ENCODE data around the gene DPEP1.
"Not testable (repeated sequence)": the region's sequence is repeated elsewhere in the genome, so short reads cannot be mapped to it uniquely, and the experiment has no call there.

DPEP1 gene

DNA sequence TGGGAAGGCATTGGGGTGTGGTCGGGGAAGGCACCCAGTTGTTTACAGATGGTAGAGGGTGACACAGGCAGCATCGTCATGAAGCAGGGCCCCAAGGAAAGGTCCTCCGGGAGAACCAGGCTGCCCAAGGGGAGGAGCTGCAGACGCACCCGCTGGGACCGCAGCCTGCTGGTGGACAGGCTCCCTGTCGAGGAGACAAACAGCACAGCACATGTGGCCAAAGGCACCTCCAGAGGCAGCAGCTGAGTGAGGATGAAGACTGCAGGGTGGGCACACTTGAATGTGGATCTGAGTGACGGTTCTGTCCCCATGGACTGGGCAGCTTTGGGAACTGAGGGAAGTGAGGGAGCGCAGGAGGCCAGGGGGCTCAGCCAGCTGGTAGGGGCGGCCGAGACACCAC is 31.7 kb downstream of the DPEP1 start:
- FAIRE-seq (no peak), DNase-seq (ENCODE audit: low spot score) (no peak)

DNA sequence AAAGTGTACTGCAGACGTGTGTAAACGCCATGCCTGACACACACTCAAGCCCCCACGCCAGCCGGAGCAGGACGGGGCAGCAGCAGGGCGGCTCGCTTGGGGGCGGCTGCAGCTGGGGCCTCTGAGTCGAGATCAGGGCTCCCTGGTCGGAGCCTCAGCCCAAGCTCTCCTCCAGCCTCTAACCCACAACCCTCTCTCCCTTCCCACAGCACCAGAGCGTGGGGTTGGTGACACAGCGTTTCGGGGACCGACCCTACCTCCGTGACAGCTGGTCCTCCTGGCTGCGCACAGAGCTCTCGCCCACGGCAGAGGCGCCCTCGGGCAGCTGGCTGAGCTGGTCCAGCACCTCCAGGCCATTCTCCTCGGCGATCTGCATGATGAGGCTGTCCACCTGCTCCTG is 32.8 kb downstream of the DPEP1 start:
- FAIRE-seq, result no peak
- DNase-seq (ENCODE audit: low spot score), result no peak

DNA sequence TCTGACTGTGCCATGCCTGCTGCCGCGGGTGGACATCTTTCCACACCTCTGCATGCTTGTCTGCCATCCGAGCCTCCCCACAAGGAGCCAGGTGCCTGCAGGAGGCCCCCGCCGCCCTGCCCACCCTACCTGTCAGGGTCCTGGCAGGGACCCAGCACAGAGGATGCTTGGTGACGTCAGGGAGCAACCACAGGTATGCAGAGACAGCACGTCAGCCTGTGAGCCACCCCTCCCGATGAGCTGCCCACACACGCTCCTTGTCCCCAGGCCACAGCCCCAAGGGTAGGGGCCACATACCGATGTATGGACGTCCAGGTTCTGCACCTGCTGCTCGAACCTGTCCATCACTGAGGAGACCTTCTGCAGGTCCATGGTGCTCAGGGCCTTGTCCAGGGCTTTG is 33.5 kb downstream of the DPEP1 start:
- FAIRE-seq (no peak), DNase-seq (ENCODE audit: low spot score) (no peak)

DNA sequence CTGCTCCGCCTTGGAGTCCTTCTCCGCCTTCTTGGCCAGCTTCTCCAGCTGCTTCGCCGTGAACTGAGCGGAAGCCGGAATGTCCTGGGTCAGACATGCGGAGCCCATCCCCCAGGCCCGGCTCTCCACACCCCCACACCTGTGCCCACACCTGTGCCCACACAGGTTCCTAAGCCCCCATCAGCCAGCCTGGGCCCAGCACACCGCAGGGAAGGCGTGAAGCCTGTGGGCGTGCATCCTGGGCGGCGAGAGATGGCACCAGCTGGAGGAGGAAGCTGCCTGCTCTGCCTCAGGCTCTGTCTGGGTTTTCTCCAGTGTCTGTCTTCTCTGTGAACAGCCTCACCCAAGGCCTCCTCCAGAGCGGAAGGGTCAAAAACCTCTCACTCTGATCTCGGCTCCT is 38.1 kb downstream of the DPEP1 start:
- DNase-seq (ENCODE audit: low spot score) (no peak), FAIRE-seq (no peak)

DNA sequence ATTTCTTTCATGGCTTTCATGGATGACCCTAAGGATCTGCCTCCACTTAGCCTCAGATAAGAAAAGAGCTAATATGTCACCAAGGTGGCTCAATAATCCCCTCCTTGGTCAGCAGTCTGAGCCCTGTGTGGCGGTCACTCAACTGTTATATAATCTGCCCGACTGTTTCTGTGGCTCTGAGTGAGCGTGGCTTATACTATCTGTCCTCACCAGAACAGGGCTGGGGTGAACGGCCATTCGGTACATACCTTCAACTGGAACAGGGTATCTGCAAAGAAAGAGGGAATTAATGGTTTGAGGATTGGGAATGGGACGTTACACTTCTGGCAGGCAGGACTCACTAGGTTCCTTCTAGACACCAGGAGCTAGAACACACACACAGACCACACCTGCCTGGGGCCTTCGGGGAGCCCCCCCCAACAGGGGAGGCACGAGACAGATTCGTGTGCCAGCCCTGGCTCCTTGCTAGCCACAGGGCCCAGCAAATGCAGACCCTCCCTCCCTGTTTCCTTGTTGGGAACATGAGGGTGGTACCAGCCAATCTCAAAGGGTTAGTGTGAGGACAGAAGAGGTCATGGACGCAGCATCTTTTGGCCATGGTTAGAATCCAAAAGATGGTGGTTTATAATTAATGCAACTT is 40.3 kb downstream of the DPEP1 start:
- DNase-seq (ENCODE audit: low spot score), result no peak
- FAIRE-seq, result no peak

DNA sequence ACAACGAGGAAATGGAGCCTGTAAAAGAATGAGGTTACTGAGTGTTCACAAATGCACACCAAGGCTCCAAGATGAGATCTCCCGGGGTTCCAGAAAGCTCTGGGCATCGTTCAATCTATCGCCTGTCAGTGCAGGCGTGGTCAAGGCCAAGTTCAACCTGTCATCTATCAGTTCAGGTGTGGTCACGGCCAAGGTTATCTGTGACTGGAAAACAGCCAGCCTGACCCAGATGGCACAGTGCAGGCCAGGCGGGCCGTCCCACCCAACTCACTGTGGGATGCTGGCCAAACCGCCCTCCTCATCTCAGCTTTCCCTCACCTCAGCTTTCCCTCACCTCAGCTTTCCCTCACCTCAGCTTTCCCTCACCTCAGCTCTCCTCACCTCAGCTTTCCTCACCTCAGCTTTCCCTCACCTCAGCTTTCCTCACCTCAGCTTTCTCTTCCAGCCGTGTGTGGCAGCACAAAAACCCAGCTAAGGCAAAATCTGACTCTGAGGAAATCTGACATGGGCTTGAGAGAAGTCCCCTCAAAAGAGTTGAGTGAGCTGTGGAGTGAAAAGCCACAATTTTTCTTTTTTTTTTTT is 41.7 kb downstream of the DPEP1 start:
- FAIRE-seq (no peak), DNase-seq (ENCODE audit: low spot score) (no peak)

DNA sequence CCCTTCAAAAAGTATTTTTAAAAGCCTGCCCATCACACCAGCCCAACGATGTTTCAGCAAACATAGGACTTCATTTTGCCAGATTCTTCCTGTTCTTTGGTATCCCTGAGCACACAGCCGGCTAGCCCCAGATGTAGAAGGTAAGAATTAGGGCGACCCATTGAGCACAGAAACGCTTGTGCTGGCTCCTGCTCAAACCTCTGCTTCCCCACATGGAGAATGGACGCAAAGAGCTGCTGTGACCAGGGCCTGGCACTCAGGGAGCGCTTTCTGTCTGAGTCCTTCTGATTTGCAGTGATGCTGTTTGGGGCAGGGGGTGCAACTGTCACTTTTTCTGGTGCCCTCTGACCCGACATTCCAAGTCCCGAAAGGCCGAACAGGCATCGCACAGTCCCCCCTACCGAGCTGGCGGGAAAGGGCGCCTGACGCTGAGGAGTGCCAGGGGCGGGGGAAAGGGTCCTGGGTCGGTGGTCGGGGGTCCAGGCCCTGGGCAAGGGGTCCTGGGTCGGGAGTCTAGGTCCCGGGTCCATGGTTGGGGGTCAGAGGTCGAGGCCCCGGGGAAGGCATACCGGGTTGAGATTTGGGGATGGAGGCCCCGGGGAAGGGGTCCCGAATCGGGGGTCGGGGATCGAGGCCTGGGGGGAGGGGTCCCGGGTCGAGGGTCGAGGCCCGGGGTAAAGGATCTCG is 43.1 kb downstream of the DPEP1 start:
- FAIRE-seq (no peak), DNase-seq (ENCODE audit: low spot score) (no peak)

DNA sequence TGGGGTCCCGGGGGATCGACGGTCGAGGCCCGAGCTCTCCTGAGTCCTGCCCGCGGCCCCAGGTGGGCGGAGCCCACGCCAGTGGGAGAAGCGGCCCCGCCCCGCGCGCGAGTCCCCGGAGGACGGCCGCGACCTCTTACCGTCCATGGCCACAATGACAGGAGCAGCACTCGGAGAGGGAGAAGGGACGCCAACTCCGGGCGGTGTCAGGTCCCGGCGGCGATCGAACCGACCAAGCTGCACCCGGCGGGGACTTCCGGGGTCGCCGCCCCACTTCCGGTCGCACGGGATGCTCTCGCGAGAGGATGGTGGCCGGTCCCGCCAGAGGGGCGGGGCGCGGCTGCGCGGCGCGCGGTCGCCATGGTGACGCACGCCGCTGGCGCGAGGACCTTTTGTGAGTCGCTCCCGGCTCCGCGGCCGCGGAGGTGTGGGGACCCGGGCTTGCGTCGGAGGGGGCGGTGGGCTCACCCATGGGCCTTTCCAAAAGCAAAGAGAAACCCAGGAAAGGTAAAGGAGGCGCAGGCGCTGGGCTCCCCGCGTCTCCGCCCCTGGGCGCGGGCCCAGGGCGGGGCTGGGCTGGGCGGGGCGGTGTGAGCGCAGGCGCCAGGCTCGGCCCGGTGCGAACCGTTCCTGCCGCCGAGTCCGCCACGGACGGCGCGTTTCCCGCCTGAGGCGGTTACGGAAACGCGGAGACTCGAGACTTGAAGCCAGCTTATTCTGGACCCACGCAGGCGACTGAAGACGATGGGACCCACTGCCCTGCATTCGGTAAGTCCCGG is 44.2 kb downstream of the DPEP1 start, which contains the start of the genes CHMP1A and SPATA33:
TSS of gene CHMP1A (minus strand) at position 267 of the 779 bp plus-strand sequence. CDS start at position 147, 120 bp downstream.
TSS of gene SPATA33 (plus strand) at position 395 of the 779 bp plus-strand sequence. CDS start at position 471, 76 bp downstream.
- no peak for FAIRE-seq
- DNase-seq (ENCODE audit: low spot score), result peak; percentile 69

DNA sequence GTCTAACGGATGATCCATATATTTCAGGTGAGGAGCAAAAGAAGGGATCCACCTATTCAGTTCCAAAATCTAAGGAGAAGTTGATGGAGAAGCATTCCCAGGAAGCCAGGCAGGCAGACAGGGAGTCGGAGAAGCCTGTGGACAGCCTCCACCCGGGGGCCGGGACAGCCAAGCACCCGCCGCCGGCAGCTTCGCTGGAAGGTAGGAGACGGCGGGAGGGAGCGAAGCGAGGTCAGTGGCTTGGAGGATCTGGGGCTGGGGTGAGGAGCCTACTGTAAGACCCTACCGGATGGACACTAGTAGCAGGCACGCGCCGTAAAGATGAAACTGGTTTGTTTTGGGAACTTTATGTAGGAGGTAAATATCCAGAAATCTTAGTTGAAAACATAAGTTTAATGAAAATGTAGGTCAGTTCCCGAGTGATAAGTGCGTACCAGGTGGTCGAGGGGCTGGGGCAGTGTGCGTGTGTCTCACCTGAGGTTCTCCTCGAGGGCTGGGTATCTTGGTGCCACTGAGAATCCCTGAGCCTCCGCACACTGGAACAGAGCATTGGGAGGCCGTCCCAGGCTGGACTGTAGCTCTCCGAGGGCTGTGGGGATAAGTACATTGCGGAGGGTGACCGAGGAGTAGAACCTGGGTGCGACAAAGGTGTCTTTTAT is 44.9 kb downstream of the DPEP1 start:
- FAIRE-seq, result no peak
- DNase-seq (ENCODE audit: low spot score), result no peak

DNA sequence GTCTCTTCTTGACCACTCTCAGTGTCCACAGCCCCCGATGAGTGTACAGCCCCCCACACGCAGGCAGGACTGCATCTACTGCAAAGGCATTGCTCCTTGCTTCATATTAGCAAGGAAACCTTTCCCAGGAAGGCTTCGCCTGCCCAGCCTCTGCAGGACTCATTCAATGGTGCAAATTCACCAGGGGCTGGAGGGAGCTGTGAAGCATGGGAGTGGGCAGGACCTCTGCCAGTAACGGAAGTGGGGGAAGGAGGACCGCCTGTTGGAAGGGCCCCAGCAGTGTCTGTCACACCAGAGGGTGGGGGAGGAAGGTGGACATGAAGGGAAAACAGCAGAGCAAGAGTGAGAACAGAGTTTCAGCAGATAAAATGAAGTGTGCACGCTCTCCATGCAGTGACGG is 46.7 kb downstream of the DPEP1 start:
- FAIRE-seq (no peak), DNase-seq (ENCODE audit: low spot score) (no peak)

DNA sequence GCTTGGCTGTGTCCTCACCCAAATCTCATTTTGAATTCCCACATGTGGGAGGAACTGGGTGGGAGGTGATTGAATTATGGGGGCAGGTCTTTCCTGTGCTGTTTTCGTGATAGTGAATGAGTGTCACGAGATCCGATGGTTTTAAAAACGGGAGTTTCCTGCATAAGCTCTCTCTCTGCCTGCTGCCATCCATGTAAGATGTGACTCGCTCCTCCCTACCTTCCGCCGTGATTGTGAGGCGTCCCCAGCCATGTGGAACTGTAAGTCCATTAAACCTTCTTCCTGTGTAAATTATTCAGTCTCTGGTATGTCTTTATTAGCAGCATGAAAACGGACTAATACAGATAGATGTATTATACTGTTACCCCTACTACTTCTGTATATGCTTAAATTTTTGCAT is 47.8 kb downstream of the DPEP1 start:
- DNase-seq (ENCODE audit: low spot score) (no peak), FAIRE-seq (no peak)

DNA sequence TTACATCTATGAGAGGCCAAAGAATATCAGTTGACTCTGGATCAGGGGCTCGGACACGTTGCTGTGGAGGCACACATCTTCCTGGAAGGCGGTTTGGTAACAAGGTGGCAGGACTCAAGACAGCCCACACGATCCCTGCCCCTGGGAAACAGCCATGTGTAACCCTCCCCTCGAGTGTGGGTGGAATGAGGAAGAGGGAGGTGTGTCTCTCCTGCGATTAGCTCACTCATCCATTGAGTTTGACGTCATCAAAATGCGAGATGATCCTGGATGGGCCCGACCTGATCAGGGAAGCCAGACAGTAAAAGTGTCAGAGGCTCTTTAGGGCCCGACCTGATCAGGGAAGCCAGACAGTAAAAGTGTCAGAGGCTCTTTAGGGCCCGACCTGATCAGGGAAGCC is 50.8 kb downstream of the DPEP1 start:
- not testable (repeated sequence) for DNase-seq (ENCODE audit: low spot score); FAIRE-seq

DNA sequence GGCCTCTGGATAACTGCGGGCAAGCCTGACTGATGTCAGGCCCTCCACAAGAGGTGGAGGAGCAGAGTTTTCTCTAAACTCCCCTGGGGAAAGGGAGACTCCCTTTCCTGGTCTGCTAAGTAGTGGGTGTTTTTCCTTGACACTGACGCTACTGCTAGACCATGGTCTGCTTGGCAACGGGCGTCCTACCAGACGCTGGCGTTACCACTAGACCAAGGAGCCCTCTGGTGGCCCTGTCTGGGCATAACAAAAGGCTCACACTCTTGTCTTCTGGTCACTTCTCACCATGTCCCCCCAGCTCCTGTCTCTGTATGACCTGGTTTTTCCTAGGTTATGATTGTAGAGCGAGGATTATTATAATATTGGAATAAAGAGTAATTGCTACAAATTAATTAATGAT is 53.6 kb downstream of the DPEP1 start:
- DNase-seq (ENCODE audit: low spot score); FAIRE-seq: not testable (repeated sequence)

DNA sequence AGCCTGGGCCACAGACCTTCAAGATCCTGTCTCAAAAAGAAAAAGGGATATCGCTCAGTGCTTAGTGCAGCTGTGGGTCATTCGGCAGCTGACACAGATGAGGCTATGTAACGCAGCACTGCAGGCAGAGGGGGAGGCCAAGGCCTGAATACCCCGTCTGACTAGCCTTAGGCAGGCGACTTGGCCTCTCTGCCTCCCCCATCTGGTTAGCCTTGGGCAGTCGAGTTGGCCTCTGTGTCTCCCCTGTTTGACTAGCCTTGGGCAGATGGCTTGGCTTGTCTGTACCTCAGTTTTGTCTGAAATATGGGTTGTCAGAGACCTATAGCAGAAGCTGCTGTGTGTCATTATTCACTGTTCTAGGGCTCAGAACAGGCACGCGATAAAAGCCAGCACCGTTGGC is 54.2 kb downstream of the DPEP1 start:
- DNase-seq (ENCODE audit: low spot score) (no peak), FAIRE-seq (no peak)

DNA sequence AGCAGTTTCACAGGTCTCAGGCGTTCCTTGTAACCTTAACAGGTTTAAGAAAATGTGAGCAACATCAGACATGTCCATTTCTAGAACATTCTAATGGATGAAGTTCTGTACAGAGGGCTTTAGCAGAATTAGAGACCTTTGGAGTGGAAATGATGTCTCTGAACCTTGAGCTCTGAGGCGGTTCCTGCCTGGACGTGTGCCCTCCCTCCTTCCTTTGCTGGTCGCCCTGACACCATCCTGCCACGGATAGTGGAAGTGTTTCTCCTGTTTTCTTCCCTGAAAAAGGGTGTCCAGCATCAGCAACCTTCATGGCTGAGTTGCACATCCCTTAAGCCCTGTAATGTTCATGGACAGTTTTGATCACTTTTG is 55.3 kb downstream of the DPEP1 start:
- FAIRE-seq (no peak), DNase-seq (ENCODE audit: low spot score) (no peak)

DNA sequence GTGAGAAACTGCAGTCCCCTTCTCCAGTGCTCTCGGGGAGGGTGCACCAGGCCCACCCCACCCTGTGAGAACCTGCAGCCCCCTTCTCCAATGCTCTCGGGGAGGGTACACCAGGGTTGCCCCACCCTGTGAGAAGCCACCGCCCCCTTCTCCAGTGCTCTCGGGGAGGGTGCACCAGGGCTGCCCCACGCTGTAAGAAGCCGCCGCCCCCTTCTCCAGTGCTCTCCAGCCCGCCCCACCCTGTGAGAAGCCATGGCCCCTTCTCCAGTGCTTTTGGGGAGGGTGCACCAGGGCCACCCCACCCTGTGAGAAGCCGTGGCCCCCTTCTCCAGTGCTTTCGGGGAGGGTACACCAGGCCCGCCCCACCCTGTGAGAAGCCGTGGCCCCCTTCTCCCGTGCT is 56.3 kb downstream of the DPEP1 start:
- FAIRE-seq, result no peak
- DNase-seq (ENCODE audit: low spot score), result no peak

DNA sequence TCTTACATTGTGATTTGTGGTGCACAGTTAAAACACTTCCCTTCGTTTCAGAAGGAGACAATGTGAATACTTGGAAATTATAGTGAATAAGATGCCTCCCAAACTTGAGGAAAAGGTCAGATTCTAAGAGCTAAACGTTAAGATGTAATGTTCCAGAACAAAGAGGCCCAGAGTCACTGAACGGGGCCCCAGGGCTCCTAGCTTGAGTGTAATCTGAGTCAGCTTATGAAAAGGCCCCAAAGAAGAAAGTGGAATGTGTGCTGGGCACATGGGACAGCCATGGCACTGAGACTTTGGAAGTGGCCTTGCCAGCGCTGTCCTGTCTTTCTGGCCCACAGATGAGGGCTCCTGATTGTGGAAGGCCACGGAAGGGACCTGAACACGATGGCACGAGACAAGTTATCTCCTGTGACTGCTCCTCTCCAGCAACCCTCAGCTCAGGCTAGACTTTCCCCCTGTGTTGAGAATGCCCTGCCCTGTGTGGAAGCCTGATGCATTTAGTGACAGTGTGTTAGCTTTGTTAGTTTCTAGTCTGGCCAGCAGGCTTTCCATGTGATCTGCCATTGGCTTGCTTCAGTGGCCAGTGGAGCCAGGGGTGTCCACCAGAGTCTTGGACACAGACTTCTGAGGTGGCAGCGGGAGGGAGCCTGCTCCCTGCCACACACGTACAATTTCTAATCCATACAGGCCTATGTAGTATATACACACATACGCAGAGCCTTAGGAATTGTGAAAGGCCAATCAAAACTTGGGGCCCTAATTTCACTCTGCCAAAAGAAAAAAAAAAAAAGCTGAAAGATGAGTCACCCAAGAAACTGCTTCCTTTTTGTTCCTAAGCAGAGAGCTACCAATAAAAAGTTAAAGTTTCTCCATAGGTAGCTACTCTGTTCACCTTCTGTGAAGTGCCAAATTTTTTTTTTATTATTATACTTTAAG is 57.3 kb downstream of the DPEP1 start:
- DNase-seq (ENCODE audit: low spot score) (no peak), FAIRE-seq (no peak)

DNA sequence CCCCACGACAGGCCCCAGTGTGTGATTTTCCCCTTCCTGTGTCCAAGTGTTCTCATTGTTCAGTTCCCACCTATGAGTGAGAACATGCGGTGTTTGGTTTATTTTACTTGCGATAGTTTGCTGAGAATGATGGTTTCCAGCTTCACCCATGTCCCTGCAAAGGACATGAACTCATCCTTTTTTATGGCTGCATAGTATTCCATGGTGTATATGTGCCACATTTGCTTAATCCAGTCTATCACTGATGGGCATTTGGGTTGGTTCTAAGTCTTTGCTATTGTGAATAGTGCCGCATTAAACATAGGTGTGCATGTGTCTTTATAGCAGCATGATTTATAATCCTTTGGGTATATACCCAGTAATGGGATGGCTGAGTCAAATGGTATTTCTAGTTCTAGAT is 58.1 kb downstream of the DPEP1 start:
- DNase-seq (ENCODE audit: low spot score); FAIRE-seq: not testable (repeated sequence)

DNA sequence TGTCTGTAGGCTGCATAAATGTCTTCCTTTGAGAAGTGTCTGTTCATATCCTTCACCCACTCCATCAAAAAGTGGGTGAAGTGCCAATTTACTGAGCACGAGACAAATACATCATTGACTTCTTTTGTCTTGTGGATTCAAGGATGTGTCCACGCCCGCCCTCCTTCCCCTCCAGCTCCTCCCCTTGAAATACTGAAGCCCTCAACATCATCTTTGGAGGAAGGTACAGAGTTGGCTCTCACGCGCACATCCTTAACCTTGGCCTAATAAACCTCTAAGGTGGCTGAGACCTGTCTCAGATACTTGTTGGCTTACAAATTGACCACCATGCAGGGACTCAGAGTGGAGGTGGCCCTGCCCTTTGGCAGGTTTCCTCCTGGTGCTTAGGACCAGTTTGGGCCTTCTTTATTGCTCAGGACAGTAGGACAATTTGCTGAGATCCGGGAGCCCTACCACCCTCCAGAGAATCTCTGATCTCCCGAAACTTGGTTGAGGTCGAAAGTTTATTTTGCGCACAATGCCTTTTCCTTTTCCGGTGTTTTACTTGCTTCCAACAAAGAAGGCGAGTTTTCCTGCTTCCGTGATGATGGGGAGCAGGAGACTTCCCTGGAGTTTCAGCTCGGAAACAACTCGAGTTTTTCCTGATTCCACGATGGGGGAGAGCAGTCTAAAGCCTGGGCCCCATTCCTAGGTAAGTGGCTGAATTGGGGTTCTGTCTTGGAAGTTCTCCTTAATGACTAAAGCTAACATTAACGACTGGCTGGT is 58.9 kb downstream of the DPEP1 start:
- FAIRE-seq, result no peak
- DNase-seq (ENCODE audit: low spot score), result no peak

DNA sequence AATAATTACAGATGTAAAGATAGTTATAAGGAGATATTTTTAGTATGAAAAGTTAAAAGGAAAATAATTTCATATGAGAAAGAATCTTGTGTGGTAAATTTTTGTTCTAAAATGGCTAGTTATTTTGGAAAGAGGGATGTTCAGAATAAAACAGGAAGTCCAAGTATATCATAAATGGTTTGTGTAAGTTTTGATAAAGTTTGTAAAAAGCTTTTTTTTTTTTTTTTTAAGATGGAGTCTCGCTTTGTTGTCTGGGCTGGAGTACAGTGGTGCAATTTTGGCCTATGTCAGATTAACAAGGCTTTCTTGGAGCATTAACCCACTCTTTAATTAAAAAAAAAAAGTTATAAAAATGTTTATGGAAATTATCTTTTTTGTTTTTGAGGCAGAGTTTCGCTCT is 64.8 kb downstream of the DPEP1 start:
- DNase-seq (ENCODE audit: low spot score) (peak; percentile 11), FAIRE-seq (no peak)

All from RCC 7860 (cell line).